HepG2 (cell line): ENCODE data around the gene CPAMD8. TPM values are rescaled to one million over a fixed set of nuclear protein-coding genes. Genes with fewer than 3 reads are reported as not detected.
A peak's percentile ranks its signal among the peaks of the same experiment; 100 is the strongest.

Experiments used
- ATAC-seq: fragments of 200-7000 bp; cut with Tn5 transposase; 3 replicates; pipeline ENCODE4 v1.9.1; 2020; ENCODE audit warnings: mild to moderate bottlenecking, moderate library complexity
- BruUV-seq: library from RNA; stranded (reverse); fragments of 400-500 nt; replicated peaks from 2 replicates; lab custom pipeline; 2021; lab: Mats Ljungman, UMichigan
- CTCF ChIA-PET: fragments of 300-600 bp; formaldehyde crosslinking; extraction: SDS; loops from one replicate; lab custom pipeline; 2021; ENCODE audit warnings: low total read pairs, inconsistent platforms, low intra/inter-chr PET ratio; lab: Yijun Ruan, JAX
- POLR2A ChIA-PET: fragments of 350-600 bp; sonication (Branson Sonifier 250); formaldehyde crosslinking; loops from one replicate; lab custom pipeline; 2020; ENCODE audit warnings: antibody characterized with exemption, inconsistent platforms; lab: Yijun Ruan, JAX
- DNase-seq: peaks from one replicate; pipeline ENCODE4 v3.0.0-alpha.2; 2015; ENCODE audit warnings: low spot score
- FAIRE-seq: peaks from 3 replicates; lab custom pipeline; 2011; peaks lifted over from hg19 to GRCh38; lab: Jason Lieb, UNC
- H2AFZ ChIP-seq: one replicate; pipeline ENCODE4 v1.6.1; 2011; ENCODE audit warnings: low read length, inconsistent platforms
- H3K27ac ChIP-seq: fragments of 300-600 bp; 3 replicates; pipeline ENCODE4 v1.8.0; 2011; ENCODE audit warnings: mixed run types, mild to moderate bottlenecking, mixed read lengths, low read length, inconsistent platforms; ENCODE audit not compliant: insufficient read depth; ENCODE audit errors: extremely low read length
- H3K27me3 ChIP-seq, 2 experiments: fragments of 200-600 bp in 1 of 2; 2 replicates in 1 of 2; 3 replicates in 1 of 2; pipeline versions ENCODE4 v1.6.0 to v1.8.0; 2011; ENCODE audit warnings: low read length in 2 of 2, mild to moderate bottlenecking in 2 of 2, moderate library complexity in 2 of 2, inconsistent platforms in 1 of 2; ENCODE audit not compliant: insufficient read depth in 2 of 2, control insufficient read depth in 1 of 2
- H3K36me3 ChIP-seq, 2 experiments: fragments of 200-600 bp in 1 of 2; replicated peaks in 1 of 2; 2 replicates in 1 of 2; 3 replicates in 1 of 2; pipeline versions ENCODE4 v1.5.1 to v1.8.0; 2011; ENCODE audit warnings: low read length in 2 of 2, inconsistent platforms in 1 of 2; ENCODE audit not compliant: insufficient read depth in 2 of 2, control insufficient read depth in 1 of 2
- H3K4me1 ChIP-seq: 2 replicates; pipeline ENCODE4 v1.5.1; 2012; ENCODE audit warnings: low read length, inconsistent platforms; ENCODE audit not compliant: insufficient read depth
- H3K4me2 ChIP-seq: 2 replicates; pipeline ENCODE4 v1.6.0; 2011; ENCODE audit warnings: low read depth, low read length, inconsistent platforms
- H3K4me3 ChIP-seq, 3 experiments: fragments of 200-600 bp in 1 of 3; sonication (generic), shearing (Covaris generic) in 1 of 3; replicated peaks in 1 of 3; 2 replicates each; pipeline ENCODE4 v1.5.1; 2011 to 2016; ENCODE audit warnings: low read length in 3 of 3, inconsistent platforms in 2 of 3, low read depth in 2 of 3, mild to moderate bottlenecking in 2 of 3, control low read depth in 1 of 3, mixed read lengths in 1 of 3; ENCODE audit not compliant: insufficient read depth in 1 of 3
- H3K79me2 ChIP-seq: one replicate; pipeline ENCODE4 v1.6.1; 2011; ENCODE audit warnings: low read length, inconsistent platforms; ENCODE audit not compliant: insufficient read depth
- H3K9ac ChIP-seq: 2 replicates; pipeline ENCODE4 v1.6.0; 2011; ENCODE audit warnings: mild to moderate bottlenecking, low read depth, low read length, inconsistent platforms; ENCODE audit not compliant: insufficient read depth
- H3K9me3 ChIP-seq: 2 replicates; pipeline ENCODE4 v1.5.1; 2012; ENCODE audit warnings: mild to moderate bottlenecking, low read length
- H4K20me1 ChIP-seq: 2 replicates; pipeline ENCODE4 v1.6.0; 2011; ENCODE audit warnings: inconsistent platforms, mild to moderate bottlenecking, low read length, moderate library complexity; ENCODE audit not compliant: insufficient read depth
- AGO2 ChIP-seq: fragments of 200-400 bp; formaldehyde crosslinking; optimal IDR thresholded peaks from 2 replicates; pipeline ENCODE3; 2017; ENCODE audit warnings: mild to moderate bottlenecking, low read depth, low read length, moderate library complexity
- SKI ChIP-seq: fragments of 450-650 bp; IDR thresholded peaks from one replicate; pipeline ENCODE4 v1.6.1; 2018; ENCODE audit warnings: mild to moderate bottlenecking; ENCODE audit not compliant: partially characterized antibody
- TFE3 ChIP-seq: IDR thresholded peaks from 2 replicates; pipeline ENCODE4 v1.6.1; 2016
- ZFP82 ChIP-seq: sonication (generic); formaldehyde crosslinking; IDR thresholded peaks from 2 replicates; pipeline ENCODE4 v1.5.1; 2020; ENCODE audit warnings: mild to moderate bottlenecking, missing genetic modification reagents, borderline replicate concordance
- ZNF281 ChIP-seq: sonication (generic); formaldehyde crosslinking; IDR thresholded peaks from 2 replicates; pipeline ENCODE4 v1.4.0; 2020; ENCODE audit warnings: missing genetic modification reagents, borderline replicate concordance
- ZNF33A ChIP-seq: sonication (generic); formaldehyde crosslinking; IDR thresholded peaks from 2 replicates; pipeline ENCODE4 v1.5.1; 2020; ENCODE audit warnings: missing genetic modification reagents, mild to moderate bottlenecking, moderate library complexity, borderline replicate concordance
- WGBS: methylation state at CpG from one replicate; pipeline ENCODE4 v1.1.6; 2017; ENCODE audit warnings: low lambda C conversion rate; 5-methylcytosine and 5-hydroxymethylcytosine counted together
- in situ Hi-C: cut with HindIII; loops from 2 replicates; pipeline ENCODE4 v1.10.0; 2017; ENCODE audit warnings: low pct_unique_long_range_greater_than_20kb; ENCODE audit not compliant: extremely low pct_ligation_motif_present
- intact Hi-C: fragments of 100-400 bp; cut with micrococcal nuclease; formaldehyde crosslinking; loops from one replicate; pipeline ENCODE4 v1.10.0; 2022; ENCODE audit not compliant: unreplicated experiment
- polyA plus RNA-seq, 8 experiments: library from polyadenylated mRNA; depleted of rRNA in 3 of 8; stranded (reverse) in 7 of 8; unstranded in 1 of 8; fragments of >200 nt; fragmentation: Illumina TruSeq in 4 of 8; extraction: Trizol in 4 of 8; gene quantifications; 2 replicates each; pipeline versions ENCODE4 v1.2.1 to v1.2.3, GENCODE V29; 2011 to 2016; ENCODE audit warnings: low read depth in 4 of 8, missing spikeins in 1 of 8, mixed read lengths in 1 of 8; ENCODE audit not compliant: insufficient read depth in 1 of 8
- total RNA-seq, 5 experiments: library from RNA; depleted of rRNA; stranded (reverse); fragments of >200 nt; fragmentation: Illumina TruSeq; extraction: Trizol; gene quantifications; 2 replicates each; pipeline ENCODE4 v1.2.3, GENCODE V29; 2016; ENCODE audit warnings: low read depth in 1 of 5

Gene CPAMD8
- total and polyA plus RNA-seq, 2 of the 13 experiments (the other 11 are each of a cell fraction or from before 2014, with no cell fraction given): 0.29 to 0.34 TPM

GRCh38 chr19:16868423-16869130 is 158.0 kb downstream of the CPAMD8 start:
- H3K79me2 ChIP-seq: no peaks in the 10 kb centered on the region
- intact Hi-C loops (no loop called here), in situ Hi-C loops (no loop called here)
- POLR2A ChIA-PET: no interaction called here
- ATAC-seq (no peak), FAIRE-seq (no peak), DNase-seq (no peak)
- H4K20me1 ChIP-seq: no peaks in the 10 kb centered on the region
- no peak overlapping the region for H3K9ac ChIP-seq
- H3K4me1 ChIP-seq: no peaks in the 10 kb centered on the region
- no peak overlapping the region for H3K27ac ChIP-seq
- H3K9me3 ChIP-seq: no peaks in the 10 kb centered on the region
- H3K36me3 ChIP-seq: peaks cover 22 to 66% of the 10 kb centered on the region in 2 experiments; a peak in 4 of 5 replicates
- no peak overlapping the region for H3K4me2 ChIP-seq
- TF ChIP-seq AGO2 (peak; percentile 17), ZNF281 (CRISPR knock-in tag) (no peak), ZFP82 (no peak), ZNF33A (CRISPR knock-in tag) (no peak), SKI (no peak), TFE3 (CRISPR knock-in tag) (no peak)
- 97% methylated on average over 13 of the region's 20 CpGs for WGBS
- H2AFZ ChIP-seq: no peak overlapping the region
- no peaks in the 10 kb centered on the region for H3K27me3 ChIP-seq
- no TSS peak for BruUV-seq
- H3K4me3 ChIP-seq: no peak overlapping the region
- CTCF ChIA-PET: no interaction called here
